GM12872 (cell line): ENCODE results near the gene RAX2.

ENCODE experiments used
- CTCF ChIP-seq: IDR thresholded peaks from 3 replicates; pipeline ENCODE4 v1.5.1; 2011; ENCODE audit warnings: low read depth, mild to moderate bottlenecking, low read length, moderate library complexity; ENCODE audit not compliant: insufficient read depth

RAX2 gene

GRCh38 chr19:3814648-3815047 lies 42.6 kb upstream of the RAX2 start:
- TF ChIP-seq CTCF: no peak

DNA sequence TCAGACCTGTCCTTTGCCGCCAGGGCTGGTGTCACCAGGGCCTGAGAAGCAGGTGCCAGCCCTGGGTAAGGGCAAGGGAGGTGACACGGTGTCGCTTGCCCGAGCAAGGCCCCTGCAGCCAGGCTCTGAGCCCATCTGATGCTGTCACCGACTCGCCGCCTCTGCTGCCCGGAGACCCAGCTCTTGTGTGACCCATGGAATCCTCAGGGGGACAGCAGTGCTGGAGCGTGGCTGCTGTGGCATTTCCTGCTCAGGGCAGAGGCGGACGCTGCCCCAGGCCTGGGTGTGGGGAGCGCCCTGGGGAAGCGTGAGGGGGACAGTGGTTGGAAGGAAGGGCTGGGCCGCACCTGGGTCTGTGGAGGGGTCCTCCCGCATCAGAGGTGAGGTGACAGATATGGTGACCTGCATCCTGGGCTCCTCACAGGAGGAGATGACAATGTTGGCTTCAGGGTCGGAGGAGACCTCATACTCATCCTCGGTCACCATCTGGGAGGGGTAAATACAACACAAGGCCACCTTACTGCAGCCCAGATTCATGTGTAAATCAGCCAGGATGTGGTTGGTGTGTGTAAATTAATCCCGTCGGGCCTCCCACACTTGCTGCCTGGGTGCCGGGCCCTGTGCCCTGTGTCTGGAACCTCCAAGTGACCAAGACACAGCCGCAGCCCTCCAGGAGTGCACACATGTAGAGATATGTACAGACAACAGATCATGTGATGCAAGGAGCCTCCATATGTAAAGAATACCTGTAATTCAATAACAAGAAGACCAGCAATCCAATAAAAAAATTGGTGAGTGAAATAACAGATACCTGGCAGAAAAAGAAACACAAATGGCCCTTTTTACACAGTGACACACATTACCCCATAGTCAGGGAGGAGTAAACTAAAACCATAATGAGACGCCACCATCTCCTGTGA lies 41.7 kb upstream of the RAX2 start:
- TF ChIP-seq CTCF: no peak

GRCh38 chr19:3810708-3811355 lies 38.8 kb upstream of the RAX2 start:
- TF ChIP-seq CTCF: no peak

GRCh38 chr19:3809881-3810707 lies 38.1 kb upstream of the RAX2 start:
- no peak for TF ChIP-seq CTCF

- no peak for TF ChIP-seq CTCF
These were observed 36.6 kb upstream of the RAX2 start for GRCh38 chr19:3808420-3809143.

GRCh38 chr19:3807574-3808354 lies 35.7 kb upstream of the RAX2 start:
- no peak for TF ChIP-seq CTCF
